GM12892 (cell line): ENCODE data around the gene TRAF7.

Source experiments
- POLR2A ChIP-seq: IDR thresholded peaks from 2 replicates; pipeline ENCODE4 v1.6.1; 2011; ENCODE audit warnings: low read depth, low read length, control low read depth
- POLR2AphosphoS5 ChIP-seq: IDR thresholded peaks from 2 replicates; pipeline ENCODE4 v1.6.1; 2011; ENCODE audit warnings: low read depth, low read length, control low read depth
- TAF1 ChIP-seq: IDR thresholded peaks from 2 replicates; pipeline ENCODE4 v1.6.1; 2011; ENCODE audit warnings: low read depth, mild to moderate bottlenecking, control low read depth, low read length, borderline replicate concordance

GRCh38 chr16:2206420-2206779 lies 50.8 kb downstream of the TRAF7 start:
- no peak for TF ChIP-seq POLR2AphosphoS5
- no peak for TF ChIP-seq TAF1
- no peak for TF ChIP-seq POLR2A
